Panc1 (cell line): ENCODE data around the gene SPATA3.

Experiments
- POLR2AphosphoS5 ChIP-seq: IDR thresholded peaks from 2 replicates; pipeline ENCODE4 v1.6.1; 2012; ENCODE audit warnings: mild to moderate bottlenecking, low read depth, low read length, moderate library complexity
- SIN3A ChIP-seq: IDR thresholded peaks from 2 replicates; pipeline ENCODE4 v1.6.1; 2012; ENCODE audit warnings: low read depth, mild to moderate bottlenecking, low read length, moderate library complexity, borderline replicate concordance; ENCODE audit not compliant: insufficient read depth
- TF ChIP-seq, protein P1 (sequence below): fragments of 450-650 bp; IDR thresholded peaks from 2 replicates; pipeline ENCODE4 v1.5.1; 2017; ENCODE audit warnings: mild to moderate bottlenecking
- TF ChIP-seq, protein P2 (sequence below), 2 experiments: IDR thresholded peaks; 2 replicates each; pipeline ENCODE4 v1.6.1; 2011 to 2012; ENCODE audit warnings: low read depth in 2 of 2, control low read depth in 1 of 2, low read length in 1 of 2, mild to moderate bottlenecking in 1 of 2, moderate library complexity in 1 of 2; ENCODE audit not compliant: insufficient read depth in 1 of 2

DNA sequence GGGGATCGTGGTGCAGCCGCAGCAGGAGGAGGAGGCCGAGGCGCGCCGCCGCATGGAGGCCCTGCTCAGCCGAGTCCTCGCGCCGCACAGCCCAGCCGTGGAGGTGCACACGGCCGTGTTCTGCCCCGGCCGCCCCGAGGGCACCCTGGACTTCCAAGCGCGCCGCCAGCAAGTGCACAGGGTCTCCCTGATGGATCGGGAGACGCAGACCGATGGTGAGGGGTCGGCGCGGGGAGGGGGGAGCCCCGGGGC lies 5.1 kb upstream of the SPATA3 start:
- TF ChIP-seq, protein P1, sequence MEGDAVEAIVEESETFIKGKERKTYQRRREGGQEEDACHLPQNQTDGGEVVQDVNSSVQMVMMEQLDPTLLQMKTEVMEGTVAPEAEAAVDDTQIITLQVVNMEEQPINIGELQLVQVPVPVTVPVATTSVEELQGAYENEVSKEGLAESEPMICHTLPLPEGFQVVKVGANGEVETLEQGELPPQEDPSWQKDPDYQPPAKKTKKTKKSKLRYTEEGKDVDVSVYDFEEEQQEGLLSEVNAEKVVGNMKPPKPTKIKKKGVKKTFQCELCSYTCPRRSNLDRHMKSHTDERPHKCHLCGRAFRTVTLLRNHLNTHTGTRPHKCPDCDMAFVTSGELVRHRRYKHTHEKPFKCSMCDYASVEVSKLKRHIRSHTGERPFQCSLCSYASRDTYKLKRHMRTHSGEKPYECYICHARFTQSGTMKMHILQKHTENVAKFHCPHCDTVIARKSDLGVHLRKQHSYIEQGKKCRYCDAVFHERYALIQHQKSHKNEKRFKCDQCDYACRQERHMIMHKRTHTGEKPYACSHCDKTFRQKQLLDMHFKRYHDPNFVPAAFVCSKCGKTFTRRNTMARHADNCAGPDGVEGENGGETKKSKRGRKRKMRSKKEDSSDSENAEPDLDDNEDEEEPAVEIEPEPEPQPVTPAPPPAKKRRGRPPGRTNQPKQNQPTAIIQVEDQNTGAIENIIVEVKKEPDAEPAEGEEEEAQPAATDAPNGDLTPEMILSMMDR, result no peak
- TF ChIP-seq POLR2AphosphoS5 (no peak), SIN3A (no peak)
- TF ChIP-seq, protein P2, sequence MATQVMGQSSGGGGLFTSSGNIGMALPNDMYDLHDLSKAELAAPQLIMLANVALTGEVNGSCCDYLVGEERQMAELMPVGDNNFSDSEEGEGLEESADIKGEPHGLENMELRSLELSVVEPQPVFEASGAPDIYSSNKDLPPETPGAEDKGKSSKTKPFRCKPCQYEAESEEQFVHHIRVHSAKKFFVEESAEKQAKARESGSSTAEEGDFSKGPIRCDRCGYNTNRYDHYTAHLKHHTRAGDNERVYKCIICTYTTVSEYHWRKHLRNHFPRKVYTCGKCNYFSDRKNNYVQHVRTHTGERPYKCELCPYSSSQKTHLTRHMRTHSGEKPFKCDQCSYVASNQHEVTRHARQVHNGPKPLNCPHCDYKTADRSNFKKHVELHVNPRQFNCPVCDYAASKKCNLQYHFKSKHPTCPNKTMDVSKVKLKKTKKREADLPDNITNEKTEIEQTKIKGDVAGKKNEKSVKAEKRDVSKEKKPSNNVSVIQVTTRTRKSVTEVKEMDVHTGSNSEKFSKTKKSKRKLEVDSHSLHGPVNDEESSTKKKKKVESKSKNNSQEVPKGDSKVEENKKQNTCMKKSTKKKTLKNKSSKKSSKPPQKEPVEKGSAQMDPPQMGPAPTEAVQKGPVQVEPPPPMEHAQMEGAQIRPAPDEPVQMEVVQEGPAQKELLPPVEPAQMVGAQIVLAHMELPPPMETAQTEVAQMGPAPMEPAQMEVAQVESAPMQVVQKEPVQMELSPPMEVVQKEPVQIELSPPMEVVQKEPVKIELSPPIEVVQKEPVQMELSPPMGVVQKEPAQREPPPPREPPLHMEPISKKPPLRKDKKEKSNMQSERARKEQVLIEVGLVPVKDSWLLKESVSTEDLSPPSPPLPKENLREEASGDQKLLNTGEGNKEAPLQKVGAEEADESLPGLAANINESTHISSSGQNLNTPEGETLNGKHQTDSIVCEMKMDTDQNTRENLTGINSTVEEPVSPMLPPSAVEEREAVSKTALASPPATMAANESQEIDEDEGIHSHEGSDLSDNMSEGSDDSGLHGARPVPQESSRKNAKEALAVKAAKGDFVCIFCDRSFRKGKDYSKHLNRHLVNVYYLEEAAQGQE (IDR thresholded peaks at IDR 0.05; ENCODE audit: insufficient read depth in 1 of 2, low read depth in 2 of 2, low read length in 1 of 2), result no peak
